Spleen (tissue), 11 donors: ENCODE data around the gene SPATA6. TPM values are rescaled to one million over a fixed set of nuclear protein-coding genes. Genes with fewer than 3 reads are reported as not detected.

Source experiments
- DNase-seq: peaks from one replicate; pipeline ENCODE4 v3.0.0-alpha.2; 2020
- H3K27ac ChIP-seq, 8 donors: fragments of 200-600 bp; sonication (generic) in 7 of 8; 1 replicate in 4 of 8; 2 replicates in 4 of 8; pipeline versions ENCODE4 v1.5.0 to v1.8.0; 2016 to 2021; ENCODE audit warnings: inconsistent platforms in 4 of 8, mild to moderate bottlenecking in 4 of 8, moderate library complexity in 1 of 8
- H3K27me3 ChIP-seq, 7 donors: fragments of 200-600 bp; sonication (generic) in 6 of 7; replicated peaks in 1 of 7; 1 replicate in 4 of 7; 2 replicates in 3 of 7; pipeline versions ENCODE4 v1.5.0 to v1.8.0; 2016 to 2021; ENCODE audit warnings: inconsistent platforms in 3 of 7, mild to moderate bottlenecking in 1 of 7
- H3K36me3 ChIP-seq, 6 donors: fragments of 200-600 bp; sonication (generic) in 5 of 6; 1 replicate in 4 of 6; 2 replicates in 2 of 6; pipeline versions ENCODE4 v1.5.0 to v1.8.0; 2016 to 2021; ENCODE audit warnings: inconsistent platforms in 2 of 6
- H3K4me1 ChIP-seq, 6 donors: fragments of 200-600 bp; sonication (generic) in 5 of 6; 1 replicate in 3 of 6; 2 replicates in 3 of 6; pipeline versions ENCODE4 v1.5.0 to v1.8.0; 2016 to 2021; ENCODE audit warnings: inconsistent platforms in 3 of 6
- H3K4me3 ChIP-seq, 8 donors: fragments of 200-600 bp; sonication (generic) in 7 of 8; 1 replicate in 4 of 8; 2 replicates in 4 of 8; pipeline versions ENCODE4 v1.5.0 to v1.8.0; 2016 to 2021; ENCODE audit warnings: inconsistent platforms in 4 of 8, mild to moderate bottlenecking in 4 of 8, moderate library complexity in 2 of 8
- H3K9me3 ChIP-seq, 8 donors: fragments of 200-600 bp; sonication (generic) in 7 of 8; 1 replicate in 4 of 8; 2 replicates in 4 of 8; pipeline versions ENCODE4 v1.5.0 to v1.8.0; 2016 to 2021; ENCODE audit warnings: inconsistent platforms in 4 of 8
- POLR2A ChIP-seq, 3 donors: fragments of 450-650 bp; IDR thresholded peaks; one replicate each; pipeline ENCODE4 v1.5.1; 2017; ENCODE audit warnings: antibody characterized with exemption in 3 of 3, mild to moderate bottlenecking in 1 of 3
- POLR2AphosphoS5 ChIP-seq, 3 donors: sonication (generic); formaldehyde crosslinking; IDR thresholded peaks; one replicate each; pipeline ENCODE4 v1.5.1; 2017; ENCODE audit warnings: antibody characterized with exemption in 3 of 3
- WGBS, 5 donors: extraction: QIAGEN DNeasy Blood & Tissue Kit in 3 of 5; methylation state at CpG; one replicate each; pipeline versions ENCODE4 v1.1.5 to v1.1.7; 2013 to 2018; 5-methylcytosine and 5-hydroxymethylcytosine counted together
- intact Hi-C: fragments of 100-400 bp; cut with DNase I; formaldehyde crosslinking; loops from one replicate; pipeline ENCODE4 v1.15.0; 2023; ENCODE audit warnings: low total_unique reads
- polyA plus RNA-seq, 3 donors: library from polyadenylated mRNA; stranded (reverse); fragments of 200-250 nt; gene quantifications; one replicate each; pipeline ENCODE4 v1.2.1, GENCODE V29; 2013
- total RNA-seq, 7 donors: library from RNA; depleted of rRNA in 3 of 7; stranded (reverse); fragments of >200 nt in 3 of 7; fragmentation: NEBNext Ultra II Directional in 4 of 7; extraction: Animal tissue kit (Norgen Biotek cat#: 25700) in 4 of 7; gene quantifications; one replicate each; pipeline versions ENCODE4 v1.1.0 to v1.2.1, GENCODE V29; 2016 to 2021
- TF ChIP-seq, protein P1 (sequence below), 11 experiments: fragments of 200-600 bp in 7 of 11; fragments of 450-650 bp in 4 of 11; sonication (generic) in 4 of 11; IDR thresholded peaks in 8 of 11; conservative IDR thresholded peaks in 3 of 11; 1 replicate in 7 of 11; 2 replicates in 4 of 11; pipeline versions ENCODE4 v1.4.0 to v1.8.0; 2016 to 2021; ENCODE audit warnings: antibody characterized with exemption in 11 of 11, inconsistent platforms in 4 of 11, mild to moderate bottlenecking in 1 of 11
- donor health status: healthy with polysubstance abuse.
- donor health status: DM: no; HTN: no; CAD: no; lungs with moderate emphysema.
- donor health status: DM: no; HTN: no; CAD: no.
- donor health status: Bipolar disorder and iron deficiency.
- donor health status: healthy.
- donor health status: DM: no; HTN: no; CAD: no.
- donor health status: DM: yes; HTN: yes; CAD: no.

SPATA6 gene
- total and polyA plus RNA-seq, 10 donors: 2.2 to 34.9 (median 15.9) TPM

DNA sequence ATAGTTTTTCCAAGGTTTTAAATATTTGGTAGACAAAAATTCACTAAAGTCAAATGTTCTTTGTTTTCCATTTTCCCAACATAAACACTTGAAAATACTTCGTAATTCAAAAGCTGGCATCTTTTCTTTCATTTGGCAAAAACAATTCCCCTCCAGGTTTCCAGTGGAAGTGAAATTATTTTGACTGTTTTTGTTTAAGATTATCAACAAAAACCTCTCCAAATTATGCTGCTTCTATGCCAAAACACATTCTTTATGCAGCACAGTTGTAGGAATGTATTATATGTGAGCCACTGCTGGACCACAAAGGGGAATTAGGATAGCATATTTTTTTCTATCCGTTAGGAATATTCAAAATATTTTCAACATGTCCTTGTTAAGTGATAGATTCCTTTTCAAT lies 205.4 kb downstream of the SPATA6 start:
- 72 to 87% (median 81%) methylated on average over 2 of the region's 2 CpGs for WGBS, 5 donors
- DNase-seq: no peak
- no peak overlapping the region for H3K4me3 ChIP-seq
- no peaks in the 10 kb centered on the region for H3K27me3 ChIP-seq
- H3K4me1 ChIP-seq: no peaks in the 10 kb centered on the region
- H3K36me3 ChIP-seq: no peaks in the 10 kb centered on the region
- TF ChIP-seq POLR2AphosphoS5 (IDR thresholded peaks at IDR 0.05): no peak
- TF ChIP-seq, protein P1, sequence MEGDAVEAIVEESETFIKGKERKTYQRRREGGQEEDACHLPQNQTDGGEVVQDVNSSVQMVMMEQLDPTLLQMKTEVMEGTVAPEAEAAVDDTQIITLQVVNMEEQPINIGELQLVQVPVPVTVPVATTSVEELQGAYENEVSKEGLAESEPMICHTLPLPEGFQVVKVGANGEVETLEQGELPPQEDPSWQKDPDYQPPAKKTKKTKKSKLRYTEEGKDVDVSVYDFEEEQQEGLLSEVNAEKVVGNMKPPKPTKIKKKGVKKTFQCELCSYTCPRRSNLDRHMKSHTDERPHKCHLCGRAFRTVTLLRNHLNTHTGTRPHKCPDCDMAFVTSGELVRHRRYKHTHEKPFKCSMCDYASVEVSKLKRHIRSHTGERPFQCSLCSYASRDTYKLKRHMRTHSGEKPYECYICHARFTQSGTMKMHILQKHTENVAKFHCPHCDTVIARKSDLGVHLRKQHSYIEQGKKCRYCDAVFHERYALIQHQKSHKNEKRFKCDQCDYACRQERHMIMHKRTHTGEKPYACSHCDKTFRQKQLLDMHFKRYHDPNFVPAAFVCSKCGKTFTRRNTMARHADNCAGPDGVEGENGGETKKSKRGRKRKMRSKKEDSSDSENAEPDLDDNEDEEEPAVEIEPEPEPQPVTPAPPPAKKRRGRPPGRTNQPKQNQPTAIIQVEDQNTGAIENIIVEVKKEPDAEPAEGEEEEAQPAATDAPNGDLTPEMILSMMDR (IDR thresholded peaks at IDR 0.05 in 8 of 11, conservative IDR thresholded peaks at IDR 0.05 in 3 of 11): no peak
- TF ChIP-seq POLR2A (IDR thresholded peaks at IDR 0.05): no peak
- intact Hi-C loops: no loop called here
- H3K9me3 ChIP-seq: peaks cover 0 to 8% (median 4%) of the 10 kb centered on the region in 8 donors
- no peak overlapping the region for H3K27ac ChIP-seq

DNA sequence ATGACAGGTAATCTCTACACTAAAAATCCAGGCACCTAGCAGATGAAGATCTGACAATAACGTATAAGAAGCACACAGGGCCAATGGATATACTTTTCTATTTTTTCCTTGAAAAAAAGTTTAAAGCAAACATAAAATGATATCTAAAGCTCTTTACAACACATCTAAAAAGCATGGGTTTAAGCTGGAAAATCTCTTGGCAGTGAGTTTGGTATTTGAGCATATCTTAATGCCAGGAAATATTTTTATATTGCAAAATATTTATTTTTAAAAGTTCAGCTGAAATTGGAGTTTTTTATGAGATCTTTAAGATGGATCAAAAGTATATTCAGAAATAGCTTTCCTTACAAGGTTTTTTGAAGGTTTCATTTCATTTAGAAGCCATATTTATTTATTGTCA lies 209.0 kb downstream of the SPATA6 start:
- 62 to 82% (median 79%) methylated on average over 1 of the region's 1 CpG for WGBS, 5 donors
- TF ChIP-seq POLR2A (IDR thresholded peaks at IDR 0.05): no peak
- TF ChIP-seq, protein P1 (IDR thresholded peaks at IDR 0.05 in 8 of 11, conservative IDR thresholded peaks at IDR 0.05 in 3 of 11): no peak
- TF ChIP-seq POLR2AphosphoS5 (IDR thresholded peaks at IDR 0.05): no peak
- peaks cover 0 to 8% (median 4%) of the 10 kb centered on the region in 8 donors for H3K9me3 ChIP-seq
- no peaks in the 10 kb centered on the region for H3K36me3 ChIP-seq
- intact Hi-C loops: no loop called here
- H3K4me1 ChIP-seq: no peaks in the 10 kb centered on the region
- no peak overlapping the region for H3K4me3 ChIP-seq
- no peaks in the 10 kb centered on the region for H3K27me3 ChIP-seq
- no peak overlapping the region for H3K27ac ChIP-seq
- no peak for DNase-seq

DNA sequence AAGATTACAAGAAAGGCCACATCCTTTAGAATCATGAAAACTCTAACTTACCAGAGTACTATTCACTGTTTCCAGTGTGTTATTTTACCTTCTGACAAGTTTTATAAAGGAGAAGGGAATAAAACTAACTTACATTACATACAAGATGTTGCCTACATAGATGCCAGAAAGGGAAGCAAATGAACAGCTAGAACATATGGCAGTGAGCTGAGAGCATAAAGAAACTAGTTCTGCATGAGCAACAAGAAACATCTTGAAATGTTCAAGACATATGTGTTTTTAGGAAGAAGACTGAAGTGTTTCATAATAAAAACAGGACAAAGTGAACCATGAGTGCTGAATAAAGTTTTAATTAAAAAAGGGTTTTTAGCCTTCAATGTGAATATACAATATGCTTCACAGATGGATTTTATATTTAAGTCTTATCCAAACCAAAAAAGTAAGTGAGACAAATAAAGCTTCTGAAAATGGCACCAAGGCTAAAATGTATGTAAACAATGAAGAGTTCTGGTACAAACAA lies 210.1 kb downstream of the SPATA6 start:
- Histone ChIP-seq H3K36me3 (no peaks in the 10 kb centered on the region), H3K27me3 (no peaks in the 10 kb centered on the region), H3K4me1 (no peaks in the 10 kb centered on the region), H3K4me3 (no peak overlapping the region), H3K27ac (no peak overlapping the region), H3K9me3 (peaks cover 0 to 2% (median 0%) of the 10 kb centered on the region in 8 donors)
- TF ChIP-seq, protein P1 (IDR thresholded peaks at IDR 0.05 in 8 of 11, conservative IDR thresholded peaks at IDR 0.05 in 3 of 11): no peak
- TF ChIP-seq POLR2A (IDR thresholded peaks at IDR 0.05) (no peak), POLR2AphosphoS5 (IDR thresholded peaks at IDR 0.05) (no peak)
- DNase-seq: no peak
- intact Hi-C loops: no loop called here

DNA sequence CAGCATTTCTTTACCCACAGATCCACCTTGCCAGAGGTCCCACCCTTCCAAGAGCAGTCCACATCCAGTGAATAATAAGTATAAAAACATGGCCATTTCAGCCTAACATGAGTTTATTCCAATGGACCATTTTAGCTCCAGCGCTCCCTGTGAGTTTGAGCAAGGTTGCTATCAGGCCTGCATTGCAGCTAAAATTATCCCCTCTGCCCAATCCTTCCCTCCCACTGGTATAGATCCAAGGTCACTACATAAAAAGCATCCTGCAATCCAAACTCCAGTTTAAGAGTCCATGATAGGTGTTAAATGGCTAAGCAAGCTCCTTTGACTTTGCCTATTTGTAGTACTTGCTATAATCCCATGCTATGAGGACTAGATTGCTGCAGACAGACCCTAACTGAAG lies 213.9 kb downstream of the SPATA6 start:
- TF ChIP-seq POLR2A (IDR thresholded peaks at IDR 0.05) (no peak), POLR2AphosphoS5 (IDR thresholded peaks at IDR 0.05) (no peak)
- TF ChIP-seq, protein P1 (IDR thresholded peaks at IDR 0.05 in 8 of 11, conservative IDR thresholded peaks at IDR 0.05 in 3 of 11): no peak
- no peaks in the 10 kb centered on the region for H3K9me3 ChIP-seq
- intact Hi-C loops: no loop called here
- 87 to 100% (median 95%) methylated on average over 1 of the region's 1 CpG for WGBS, 5 donors
- no peak for DNase-seq
- H3K36me3 ChIP-seq: no peaks in the 10 kb centered on the region
- no peaks in the 10 kb centered on the region for H3K4me1 ChIP-seq
- no peak overlapping the region for H3K27ac ChIP-seq
- H3K27me3 ChIP-seq: no peaks in the 10 kb centered on the region
- no peak overlapping the region for H3K4me3 ChIP-seq
